Measurements from ENCODE around the gene CSF2RB.

CSF2RB gene

GRCh38 chr22:36900225-36900624 is 13.2 kb upstream of the CSF2RB start:
- TF ChIP-seq REST (IDR thresholded peaks at IDR 0.05; ENCODE audit: insufficient read depth in 1 of 2, low read depth in 2 of 2, low read length in 2 of 2) (no peak), FOXP2 (optimal IDR thresholded peaks at IDR 0.05; ENCODE audit: borderline replicate concordance, extremely low read depth, extremely low read length, insufficient read depth) (no peak), SIN3A (IDR thresholded peaks at IDR 0.05; ENCODE audit: borderline replicate concordance, insufficient read depth, low read length) (no peak), POLR2AphosphoS5 (IDR thresholded peaks at IDR 0.05; ENCODE audit: low read depth, low read length) (no peak), TAF1 (IDR thresholded peaks at IDR 0.05; ENCODE audit: borderline replicate concordance, insufficient read depth, low read length) (no peak)

- TF ChIP-seq TAF1 (IDR thresholded peaks at IDR 0.05; ENCODE audit: borderline replicate concordance, insufficient read depth, low read length) (no peak), SIN3A (IDR thresholded peaks at IDR 0.05; ENCODE audit: borderline replicate concordance, insufficient read depth, low read length) (no peak), FOXP2 (optimal IDR thresholded peaks at IDR 0.05; ENCODE audit: borderline replicate concordance, extremely low read depth, extremely low read length, insufficient read depth) (no peak), POLR2AphosphoS5 (IDR thresholded peaks at IDR 0.05; ENCODE audit: low read depth, low read length) (no peak), REST (IDR thresholded peaks at IDR 0.05; ENCODE audit: insufficient read depth in 1 of 2, low read depth in 2 of 2, low read length in 2 of 2) (no peak)
These were observed 12.5 kb upstream of the CSF2RB start for GRCh38 chr22:36900880-36901279.

- TF ChIP-seq TAF1 (IDR thresholded peaks at IDR 0.05; ENCODE audit: borderline replicate concordance, insufficient read depth, low read length) (no peak), SIN3A (IDR thresholded peaks at IDR 0.05; ENCODE audit: borderline replicate concordance, insufficient read depth, low read length) (no peak), FOXP2 (optimal IDR thresholded peaks at IDR 0.05; ENCODE audit: borderline replicate concordance, extremely low read depth, extremely low read length, insufficient read depth) (no peak), POLR2AphosphoS5 (IDR thresholded peaks at IDR 0.05; ENCODE audit: low read depth, low read length) (no peak), REST (IDR thresholded peaks at IDR 0.05; ENCODE audit: insufficient read depth in 1 of 2, low read depth in 2 of 2, low read length in 2 of 2) (no peak)
These were observed 11.9 kb upstream of the CSF2RB start for GRCh38 chr22:36901411-36902142.

- TF ChIP-seq POLR2AphosphoS5 (IDR thresholded peaks at IDR 0.05; ENCODE audit: low read depth, low read length) (no peak), TAF1 (IDR thresholded peaks at IDR 0.05; ENCODE audit: borderline replicate concordance, insufficient read depth, low read length) (no peak), FOXP2 (optimal IDR thresholded peaks at IDR 0.05; ENCODE audit: borderline replicate concordance, extremely low read depth, extremely low read length, insufficient read depth) (no peak), REST (IDR thresholded peaks at IDR 0.05; ENCODE audit: insufficient read depth in 1 of 2, low read depth in 2 of 2, low read length in 2 of 2) (no peak), SIN3A (IDR thresholded peaks at IDR 0.05; ENCODE audit: borderline replicate concordance, insufficient read depth, low read length) (no peak)
These were observed 11.1 kb upstream of the CSF2RB start for GRCh38 chr22:36902143-36902926.
